Measurements from ENCODE around the gene PAFAH1B1.
"Not testable (repeated sequence)": the region's sequence is repeated elsewhere in the genome, so short reads cannot be mapped to it uniquely, and the experiment has no call there.

Gene PAFAH1B1

DNA sequence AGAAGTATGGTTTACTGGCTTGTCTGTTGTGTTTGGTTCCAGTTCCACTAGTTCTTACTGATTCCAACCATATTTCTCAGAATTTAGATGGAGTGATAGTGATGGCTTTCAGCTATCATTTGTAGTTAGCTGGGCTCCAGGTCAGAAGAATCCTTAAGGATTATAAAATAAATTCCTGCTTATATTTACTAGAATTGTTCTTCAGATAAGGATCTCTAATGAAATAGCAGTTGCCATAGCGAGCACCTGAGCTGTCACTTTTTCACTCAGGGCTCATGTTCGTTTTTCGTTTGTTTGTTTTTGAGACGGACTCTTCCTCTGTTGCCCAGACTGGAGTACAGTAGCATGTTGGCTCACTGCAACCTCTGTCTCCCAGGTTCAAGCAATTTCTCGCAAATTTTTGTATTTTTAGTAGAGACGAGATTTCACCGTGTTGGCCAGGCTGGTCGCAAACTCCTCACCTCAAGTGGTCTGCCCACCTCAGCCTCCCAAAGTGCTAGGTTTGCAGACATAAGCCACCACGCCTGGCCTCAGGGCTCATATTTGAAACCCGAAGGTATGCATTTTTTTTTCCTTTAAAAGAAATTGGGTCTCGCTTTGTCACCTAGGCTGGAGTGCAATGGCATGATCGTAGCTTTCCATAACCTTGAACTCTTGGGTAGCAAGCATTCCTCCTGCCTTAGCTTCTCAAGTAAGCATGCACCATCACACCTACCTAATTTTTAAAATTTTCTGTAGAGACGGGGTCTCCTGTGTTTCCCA lies 42.9 kb downstream of the PAFAH1B1 start:
- DNase-seq, result no peak

DNA sequence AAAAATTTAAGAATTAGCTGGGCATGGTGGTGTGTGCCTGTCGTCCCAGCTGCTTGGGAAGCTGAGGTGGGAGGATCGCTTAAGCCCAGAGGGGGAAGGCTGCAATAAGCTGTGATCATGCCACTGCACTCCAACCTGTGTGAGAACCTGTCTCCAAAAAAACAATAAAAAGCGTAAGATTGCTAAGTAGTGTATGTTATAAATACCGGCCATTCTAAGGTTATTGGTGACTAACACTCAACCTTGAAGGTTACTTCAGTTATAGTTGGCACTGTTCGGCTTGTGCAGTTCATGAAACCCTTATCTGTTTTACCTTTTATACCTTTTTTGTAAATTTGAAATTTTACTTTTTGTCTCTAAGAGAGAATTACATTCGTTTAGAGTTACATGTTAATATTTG lies 44.0 kb downstream of the PAFAH1B1 start:
- no peak for DNase-seq

DNA sequence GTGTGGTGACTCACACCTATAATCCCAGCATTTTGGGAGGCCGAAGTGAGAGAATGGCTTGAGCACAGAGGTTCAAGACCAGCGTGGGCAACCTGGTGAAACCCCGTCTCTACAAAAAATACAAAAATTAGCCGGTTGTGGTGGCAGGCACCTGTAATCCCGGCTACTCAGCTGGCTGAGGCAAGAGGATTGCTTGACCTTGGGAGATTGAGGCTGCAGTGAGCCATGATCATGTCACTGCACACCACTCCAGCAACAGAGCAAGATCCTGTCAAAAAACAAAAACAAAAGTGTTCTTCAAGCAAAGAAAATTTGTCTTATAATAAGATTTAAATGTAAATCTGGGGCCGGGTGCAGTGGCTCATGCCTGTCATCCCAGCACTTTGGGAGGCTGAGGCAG lies 51.5 kb downstream of the PAFAH1B1 start:
- no peak for DNase-seq

DNA sequence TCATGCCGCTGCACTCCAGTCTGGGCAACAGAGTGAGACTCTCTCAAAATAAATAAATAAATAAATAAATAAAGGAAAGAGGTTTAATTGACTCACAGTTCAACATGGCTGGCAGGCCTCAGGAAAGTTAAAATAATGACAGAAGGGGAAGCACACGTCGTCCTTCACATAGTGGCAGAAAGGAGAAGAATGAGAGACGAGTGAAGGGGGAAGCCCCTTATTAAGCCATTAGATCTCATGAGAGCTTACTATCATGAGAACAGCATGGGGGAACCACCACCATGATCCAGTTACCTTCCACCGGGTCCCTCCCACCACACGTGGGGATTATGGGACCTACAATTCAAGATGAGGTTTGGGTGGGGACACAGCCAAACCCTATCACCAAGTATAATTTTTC lies 54.5 kb downstream of the PAFAH1B1 start:
- no peak for DNase-seq

DNA sequence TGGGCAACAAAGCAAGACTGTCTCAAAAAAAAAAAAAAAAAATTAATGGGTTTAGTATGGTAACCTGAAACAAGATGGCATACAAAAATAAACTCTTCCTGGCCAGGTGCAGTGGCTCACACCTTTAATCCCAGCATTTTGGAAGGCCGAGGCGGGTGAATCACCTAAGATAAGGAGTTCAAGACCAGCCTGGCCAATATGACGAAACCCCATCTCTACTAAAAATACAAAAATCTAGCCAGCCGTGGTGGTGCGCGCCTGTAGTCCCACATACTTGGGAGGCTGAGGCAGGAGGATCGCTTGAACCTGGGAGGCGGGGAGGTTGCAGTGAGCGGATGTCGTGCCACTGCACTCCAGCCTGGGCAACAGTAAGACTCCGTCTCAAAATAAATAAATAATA lies 55.7 kb downstream of the PAFAH1B1 start:
- DNase-seq, result no peak

DNA sequence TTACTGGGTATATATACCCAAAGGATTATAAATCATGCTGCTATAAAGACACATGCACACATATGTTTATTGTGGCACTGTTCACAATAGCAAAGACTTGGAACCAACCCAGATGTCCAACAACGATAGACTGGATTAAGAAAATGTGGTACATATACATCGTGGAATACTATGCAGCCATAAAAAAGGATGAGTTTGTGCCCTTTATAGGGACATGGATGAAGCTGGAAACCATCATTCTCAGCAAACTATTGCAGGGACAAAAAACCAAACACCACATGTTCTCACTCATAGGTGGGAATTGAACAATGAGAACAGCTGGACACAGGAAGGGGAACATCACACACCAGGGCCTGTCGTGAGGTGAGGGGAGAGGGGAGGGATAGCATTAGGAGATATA lies 59.5 kb downstream of the PAFAH1B1 start:
- DNase-seq, result not testable (repeated sequence)

DNA sequence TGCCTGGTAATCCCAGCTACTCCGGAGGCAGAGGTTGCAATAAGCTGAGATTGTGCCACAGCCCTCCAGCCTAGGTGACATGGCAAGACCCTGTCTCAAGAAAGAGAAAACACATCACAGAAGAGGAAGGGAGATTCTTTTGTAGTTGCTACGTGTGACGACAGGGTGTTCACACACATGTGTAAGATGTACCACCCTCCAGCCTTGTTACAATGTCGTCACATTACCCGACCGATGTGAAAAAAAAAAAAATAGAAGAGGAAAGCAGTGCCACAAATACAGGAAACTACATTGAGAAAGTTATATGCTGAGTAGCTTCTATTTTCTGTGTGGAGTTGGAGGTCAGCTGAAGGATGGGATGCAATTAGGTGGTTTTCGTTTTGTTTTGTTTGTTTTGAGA lies 62.1 kb downstream of the PAFAH1B1 start:
- DNase-seq, result no peak

DNA sequence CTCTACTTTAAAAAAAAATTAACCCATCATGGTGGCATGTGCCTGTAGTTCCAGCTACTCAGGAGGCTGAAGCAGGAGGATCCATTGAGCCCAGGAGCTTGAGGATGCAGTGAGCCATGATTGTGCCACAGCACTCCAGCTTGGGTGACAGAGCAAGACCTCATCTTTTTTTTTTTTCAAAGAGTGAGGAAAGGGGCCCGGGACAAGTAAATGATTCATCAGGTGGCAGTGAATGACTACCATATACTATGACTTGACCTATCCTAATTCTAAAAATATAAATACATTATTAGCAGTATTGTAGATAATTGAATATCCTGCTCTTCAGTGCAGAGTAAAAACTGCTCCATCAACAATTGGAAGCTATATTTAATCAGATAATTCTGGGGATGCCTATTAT lies 62.8 kb downstream of the PAFAH1B1 start:
- no peak for DNase-seq

DNA sequence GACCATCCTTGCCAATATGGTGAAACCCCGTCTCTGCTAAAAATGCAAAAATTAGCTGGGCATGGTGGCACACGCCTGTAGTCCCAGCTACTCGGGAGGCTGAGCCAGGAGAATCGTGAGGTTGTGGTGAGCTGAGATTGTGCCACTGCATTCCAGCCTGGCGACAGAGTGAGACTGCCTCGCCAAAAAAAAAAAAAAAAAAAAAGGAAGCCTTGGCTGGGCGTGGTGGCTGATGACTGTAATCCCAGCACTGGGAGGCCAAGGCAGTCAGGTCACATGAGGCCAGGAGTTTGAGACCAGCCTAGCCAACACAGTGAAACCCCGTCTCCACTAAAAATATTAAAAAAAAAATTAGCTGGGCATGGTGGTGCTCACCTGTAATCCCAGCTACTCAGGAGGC lies 65.9 kb downstream of the PAFAH1B1 start:
- not testable (repeated sequence) for DNase-seq

DNA sequence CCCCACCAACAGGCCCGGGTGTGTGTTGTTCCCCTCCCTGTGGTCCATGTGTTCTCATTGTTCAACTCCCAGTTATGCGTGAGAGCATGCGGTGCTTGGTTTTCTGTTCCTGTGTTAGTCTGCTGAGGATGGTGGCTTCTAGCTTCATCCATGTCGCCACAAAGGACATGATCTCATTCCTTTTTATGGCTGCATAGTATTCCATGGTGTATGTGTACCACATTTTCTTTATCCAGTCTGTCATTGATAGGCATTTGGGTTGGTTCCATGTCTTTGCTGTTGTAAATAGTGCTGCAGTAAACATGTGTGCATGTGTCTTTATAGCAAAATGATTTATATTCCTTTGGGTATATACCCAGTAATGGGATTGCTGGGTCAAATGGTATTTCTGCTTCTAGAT lies 67.0 kb downstream of the PAFAH1B1 start:
- not testable (repeated sequence) for DNase-seq

DNA sequence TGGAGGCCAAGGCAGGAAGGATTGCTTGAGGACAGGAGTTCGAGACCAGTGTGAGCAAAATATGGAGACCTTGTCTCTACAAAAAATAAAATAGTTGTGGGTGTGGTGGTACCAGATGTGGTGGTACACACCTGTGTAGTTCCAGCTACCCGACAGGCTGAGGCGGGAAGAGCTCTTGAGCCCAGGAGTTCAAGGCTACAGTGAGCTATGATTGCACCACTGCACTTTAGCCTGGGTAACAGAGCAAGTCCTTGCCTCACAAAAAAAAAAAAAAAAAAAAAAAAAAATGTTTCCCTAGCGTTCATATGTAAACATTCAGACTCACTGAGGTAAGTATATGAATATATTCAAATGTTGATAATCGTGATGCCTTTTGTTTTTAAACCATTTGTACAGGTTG lies 78.6 kb downstream of the PAFAH1B1 start:
- DNase-seq, result no peak

DNA sequence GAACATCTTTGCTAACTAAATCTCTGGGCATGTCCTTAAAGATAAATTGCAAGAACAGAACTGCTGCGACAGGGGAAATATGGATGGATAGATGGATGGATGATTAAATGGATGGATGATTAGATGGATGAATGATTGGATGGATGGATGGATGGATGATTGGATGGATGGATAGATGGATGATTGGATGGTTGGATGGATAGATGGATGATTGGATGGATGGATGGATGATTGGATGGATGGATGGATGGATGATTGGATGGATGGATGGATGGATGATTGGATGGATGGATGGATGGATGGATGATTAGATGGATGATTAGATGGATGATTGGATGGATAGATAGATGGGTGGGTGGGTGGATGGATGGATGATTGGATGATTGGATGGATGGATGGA lies 85.8 kb downstream of the PAFAH1B1 start:
- DNase-seq, result not testable (repeated sequence)

DNA sequence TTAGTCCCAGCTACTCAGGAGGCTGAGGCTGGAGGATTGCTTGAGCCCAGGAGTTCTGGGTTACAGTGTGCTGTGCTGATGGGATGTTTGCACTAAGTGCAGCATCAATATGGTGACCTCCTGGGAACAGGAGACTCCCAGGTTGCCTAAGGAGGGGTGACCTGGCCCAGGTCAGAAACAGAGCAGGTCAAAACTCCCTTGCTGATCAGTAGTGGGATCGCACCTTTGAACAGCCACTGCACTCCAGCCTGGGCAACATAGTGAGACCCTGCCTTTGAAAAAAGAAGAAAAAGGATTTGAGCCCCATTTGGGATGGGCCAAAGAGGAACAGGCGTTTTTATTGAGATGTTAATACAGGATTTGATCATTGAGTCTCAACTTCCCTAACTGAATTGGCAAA lies 87.5 kb downstream of the PAFAH1B1 start:
- DNase-seq, result no peak

DNA sequence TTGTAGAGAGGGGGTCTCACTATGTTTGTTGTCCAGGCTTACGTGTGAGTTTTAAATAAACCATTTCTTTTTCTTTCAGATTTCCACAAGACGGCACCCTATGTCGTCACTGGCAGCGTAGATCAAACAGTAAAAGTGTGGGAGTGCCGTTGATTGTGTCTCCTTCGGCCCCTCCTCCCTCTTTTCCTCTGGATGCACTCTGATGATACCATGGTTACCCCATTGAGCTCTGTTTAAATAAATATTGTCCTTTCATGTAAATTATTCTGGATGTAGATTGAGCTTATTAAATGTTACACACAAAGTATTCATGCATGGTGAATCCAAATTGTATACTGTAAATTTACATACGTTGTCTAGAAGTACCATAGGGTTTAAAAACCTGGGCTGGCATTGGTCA lies 88.2 kb downstream of the PAFAH1B1 start:
- no peak for DNase-seq

DNA sequence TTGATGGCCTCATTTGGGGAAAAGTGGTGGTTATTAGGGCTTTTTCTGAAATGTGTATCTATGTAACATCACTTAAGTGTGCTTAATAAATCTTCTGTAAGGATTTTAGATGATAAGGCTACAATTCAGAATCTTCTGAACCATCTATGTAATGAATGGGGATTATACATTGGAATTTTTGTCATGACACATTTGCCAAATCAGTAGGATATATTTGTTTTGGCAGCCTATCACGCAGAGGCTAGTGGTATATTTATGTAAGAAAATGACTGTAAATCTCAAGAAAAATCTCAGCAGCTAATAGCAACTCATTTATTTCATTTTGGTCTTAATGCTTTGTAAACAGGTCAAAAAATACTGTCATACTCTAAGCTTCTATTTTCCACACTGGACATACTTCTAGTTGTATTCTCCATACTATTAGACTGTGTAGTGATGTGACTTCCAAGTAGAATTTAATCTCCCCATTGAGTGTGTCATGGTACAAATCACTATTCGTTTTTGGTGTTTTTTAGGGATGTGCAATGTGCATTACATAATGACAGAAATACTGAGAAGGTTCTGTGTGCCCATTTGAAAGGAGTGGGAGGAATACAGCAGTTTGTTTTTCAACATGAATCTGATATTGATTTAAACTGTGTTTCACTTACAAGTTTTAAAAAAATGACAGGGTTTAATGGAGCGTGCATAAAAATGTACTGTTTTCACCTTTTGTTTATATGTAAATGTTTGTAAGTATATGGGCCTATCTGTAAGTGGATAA lies 88.9 kb downstream of the PAFAH1B1 start:
- DNase-seq, result no peak

DNA sequence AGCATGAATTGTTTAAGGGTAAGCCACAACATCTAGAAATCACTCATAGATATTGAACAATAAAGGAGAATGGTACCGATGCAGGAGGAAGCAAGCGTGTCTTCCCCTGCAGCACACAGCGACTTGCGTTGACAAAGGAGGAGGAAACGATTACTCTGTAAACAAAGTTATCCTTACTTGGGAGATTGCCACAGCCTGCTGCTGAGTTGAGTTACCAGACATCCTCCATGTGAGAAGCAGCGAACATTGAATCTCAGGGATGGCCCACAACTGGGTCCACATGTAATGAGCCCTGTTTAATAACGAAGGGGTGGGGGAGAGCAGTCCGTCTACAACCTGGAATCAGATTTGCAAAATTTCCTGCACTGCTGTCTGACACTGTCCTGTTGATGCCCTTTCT lies 90.5 kb downstream of the PAFAH1B1 start:
- DNase-seq, result no peak

DNA sequence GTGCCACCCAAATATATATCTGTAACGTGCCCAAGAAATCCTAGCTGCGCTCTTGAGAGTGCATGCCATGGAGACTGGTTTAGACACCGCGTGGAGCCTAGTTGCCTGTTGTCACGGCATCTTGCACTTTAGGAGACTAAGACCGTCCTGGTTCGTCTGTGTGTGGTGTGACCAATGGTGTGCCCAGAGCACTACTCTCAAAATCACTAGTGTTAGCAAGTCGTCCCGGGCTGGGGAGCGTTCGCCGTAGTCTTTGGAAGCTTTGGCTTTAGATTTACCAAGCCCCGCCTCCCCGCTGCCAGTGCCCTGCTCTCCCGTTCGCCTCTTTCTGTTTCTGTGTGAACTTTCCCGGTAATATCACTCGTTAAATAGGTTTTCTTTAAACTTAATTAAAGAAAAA lies 91.1 kb downstream of the PAFAH1B1 start:
- DNase-seq, result no peak

DNA sequence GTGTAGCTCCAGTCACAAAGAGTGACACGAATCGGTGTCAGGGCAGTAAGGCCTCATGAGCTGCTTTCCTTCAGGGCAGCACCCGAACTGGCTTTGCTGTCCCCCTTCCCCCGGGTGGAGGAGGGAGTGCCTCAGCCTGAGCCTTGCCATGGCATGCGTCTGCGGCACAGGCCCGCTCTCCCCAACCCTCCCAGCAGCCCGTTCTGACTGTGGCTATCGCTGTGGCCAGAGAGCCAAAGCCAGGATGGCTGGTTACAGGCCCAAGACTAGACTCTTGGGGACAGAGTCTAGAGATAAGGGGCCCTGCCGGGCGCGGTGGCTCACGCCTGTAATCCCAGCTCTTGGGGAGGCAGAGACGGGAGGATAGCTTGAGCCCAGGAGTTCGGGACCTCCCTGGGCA lies 92.2 kb downstream of the PAFAH1B1 start:
- no peak for DNase-seq

DNA sequence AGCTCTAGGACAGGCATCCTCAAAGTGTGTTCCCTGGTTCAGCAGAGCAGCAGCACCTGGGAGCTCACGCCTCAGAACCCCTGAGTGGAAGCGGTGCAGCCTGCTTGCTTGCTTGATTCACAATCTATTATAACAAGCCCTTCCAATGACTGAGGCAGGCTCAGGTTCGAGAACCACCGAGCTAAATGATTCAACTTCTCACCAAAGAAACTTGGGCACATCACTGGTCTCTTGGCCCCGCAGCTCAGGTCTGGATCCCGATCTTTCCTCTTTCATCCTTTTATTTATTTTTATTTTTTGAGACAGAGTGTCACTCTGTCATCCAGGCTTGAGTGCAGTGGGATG lies 93.6 kb downstream of the PAFAH1B1 start:
- no peak for DNase-seq

DNA sequence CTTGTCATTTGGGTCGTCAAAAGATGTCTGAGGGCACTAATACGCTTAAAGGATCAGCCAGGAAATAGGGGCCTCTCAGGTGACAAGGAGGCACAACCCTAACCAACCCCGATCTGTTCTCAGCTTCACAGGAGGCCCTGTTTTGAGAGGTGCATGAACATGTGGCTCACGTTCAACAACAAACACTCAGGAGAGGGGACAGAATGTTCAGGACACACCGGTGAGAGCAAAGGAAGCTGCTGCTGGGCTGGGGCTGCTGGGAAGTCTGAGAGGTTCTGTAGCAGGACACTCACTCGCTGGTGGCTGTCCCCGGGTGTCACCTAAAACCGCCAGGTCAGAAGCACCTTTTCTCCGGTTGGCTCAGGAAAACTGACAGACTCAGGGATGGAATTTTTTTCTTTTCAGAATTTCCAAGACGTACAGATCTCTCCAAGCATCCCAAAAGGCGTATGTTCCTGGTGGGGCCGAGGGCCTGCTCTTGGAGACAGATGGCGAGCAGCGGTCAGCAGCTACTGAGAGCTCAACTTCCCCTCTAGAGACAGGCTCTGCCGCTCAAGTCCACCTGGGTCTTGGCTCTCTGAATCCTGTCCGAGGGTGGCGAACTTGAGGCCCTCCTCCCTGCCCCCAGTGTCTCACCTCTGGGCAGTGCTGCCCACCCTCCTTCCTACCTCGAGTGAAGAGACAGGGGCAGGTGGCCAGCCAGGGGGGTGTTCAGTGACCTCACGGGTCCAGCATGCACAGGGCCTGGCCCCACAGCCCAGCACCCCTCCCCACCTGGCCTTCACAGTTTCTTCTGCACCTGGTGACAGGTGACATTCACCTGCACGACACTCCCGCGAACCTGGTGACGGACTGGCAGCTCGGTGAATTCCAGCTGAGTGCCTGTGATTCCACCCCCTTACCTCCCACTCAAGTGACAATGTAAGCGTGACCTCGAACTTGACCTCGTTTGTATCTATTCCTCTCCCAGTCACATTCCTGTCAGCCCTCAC lies 95.2 kb downstream of the PAFAH1B1 start:
- no peak for DNase-seq

DNA sequence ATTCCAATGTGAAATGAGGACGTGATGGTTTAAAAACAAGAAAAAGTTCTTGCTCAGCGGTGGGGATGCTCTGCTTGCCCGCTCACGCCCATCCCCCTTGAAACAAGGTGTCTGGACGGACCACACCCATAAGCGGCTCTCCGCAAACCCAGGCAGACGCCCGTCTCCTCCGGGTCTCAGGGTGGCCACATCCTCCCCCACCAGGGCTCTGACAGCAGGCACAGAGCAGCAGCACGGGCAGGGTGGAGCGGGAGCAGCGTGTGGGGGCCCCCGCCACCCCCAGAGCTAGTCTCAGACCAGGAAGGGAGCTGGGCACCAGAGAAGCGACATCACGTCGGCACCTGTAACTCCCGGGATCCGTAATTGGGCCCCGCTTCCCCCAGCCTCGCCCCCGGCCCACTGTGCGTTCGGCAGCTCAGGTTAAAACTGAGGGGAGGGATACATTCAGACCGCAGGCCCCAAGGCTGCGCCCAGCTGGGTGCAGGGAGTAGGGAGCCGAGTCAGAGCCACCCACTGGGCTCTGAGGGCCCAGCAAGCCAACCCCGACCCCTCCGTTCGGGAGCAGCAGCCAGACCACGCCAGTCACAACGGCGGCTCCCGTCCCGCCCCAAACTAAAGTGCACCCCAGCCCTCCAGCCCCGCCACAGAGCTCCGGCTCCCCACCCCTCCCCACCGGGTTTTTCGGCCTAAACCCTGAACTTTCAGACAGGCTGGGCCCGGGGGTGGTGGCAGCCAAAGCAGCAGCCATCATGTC lies 96.1 kb downstream of the PAFAH1B1 start:
- no peak for DNase-seq

DNA sequence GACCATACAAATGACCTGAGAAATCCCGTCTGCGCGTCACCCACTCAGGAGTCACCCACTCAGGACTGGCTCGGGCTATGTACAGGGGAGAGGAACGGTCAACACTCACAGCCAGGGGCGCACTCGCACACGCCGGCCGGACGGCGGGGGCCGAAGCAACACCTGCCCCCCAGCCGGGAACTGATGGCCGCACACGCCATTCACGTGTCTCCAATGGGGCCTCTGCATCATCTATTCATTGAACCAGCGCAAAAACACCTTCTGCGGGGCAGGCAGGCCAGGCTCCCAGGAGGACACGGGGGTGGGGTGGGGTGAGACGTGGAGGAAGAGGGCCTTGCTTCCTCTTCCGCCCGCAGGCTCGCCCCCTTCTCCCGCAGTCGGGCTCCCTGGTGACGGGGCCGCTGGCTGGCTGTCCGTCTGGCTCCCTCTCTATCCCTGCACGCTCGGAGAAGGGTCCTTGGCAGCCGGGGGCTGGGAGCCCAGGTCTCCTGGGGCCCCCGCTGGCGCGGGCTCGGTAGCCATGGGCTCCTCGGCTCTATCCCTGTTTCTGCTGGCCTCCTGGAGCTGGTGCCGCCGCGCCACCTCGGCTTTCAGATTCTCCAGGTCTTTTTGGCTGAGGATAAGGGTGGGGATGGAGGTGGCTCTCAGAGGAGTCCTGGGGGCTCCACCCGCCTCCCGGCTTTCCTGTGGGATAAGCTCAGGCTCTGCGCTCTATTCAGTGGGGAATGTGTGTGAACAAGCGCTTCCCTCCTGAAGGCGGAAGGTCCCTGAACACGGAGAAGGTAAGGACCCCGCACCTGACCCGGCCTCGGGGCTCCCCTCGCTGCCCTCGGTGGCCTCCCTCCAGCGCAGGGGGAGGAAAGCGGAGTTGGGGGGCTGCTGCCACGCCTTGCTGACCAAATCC lies 97.0 kb downstream of the PAFAH1B1 start:
- no peak for DNase-seq

Measured in activated naive CD4-positive, alpha-beta T cell (primary cell).